ENCODE measurements around the gene MST1.
A peak's percentile ranks its signal among the peaks of the same experiment; 100 is the strongest.
"Not testable (repeated sequence)": the region's sequence is repeated elsewhere in the genome, so short reads cannot be mapped to it uniquely, and the experiment has no call there.

Gene MST1

GRCh38 chr3:49699281-49699979 lies 10.2 kb upstream of the MST1 start:
- TF ChIP-seq EZH2 (IDR thresholded peaks at IDR 0.05; ENCODE audit: borderline replicate concordance, low read length) = no peak
- TF ChIP-seq, protein P1, sequence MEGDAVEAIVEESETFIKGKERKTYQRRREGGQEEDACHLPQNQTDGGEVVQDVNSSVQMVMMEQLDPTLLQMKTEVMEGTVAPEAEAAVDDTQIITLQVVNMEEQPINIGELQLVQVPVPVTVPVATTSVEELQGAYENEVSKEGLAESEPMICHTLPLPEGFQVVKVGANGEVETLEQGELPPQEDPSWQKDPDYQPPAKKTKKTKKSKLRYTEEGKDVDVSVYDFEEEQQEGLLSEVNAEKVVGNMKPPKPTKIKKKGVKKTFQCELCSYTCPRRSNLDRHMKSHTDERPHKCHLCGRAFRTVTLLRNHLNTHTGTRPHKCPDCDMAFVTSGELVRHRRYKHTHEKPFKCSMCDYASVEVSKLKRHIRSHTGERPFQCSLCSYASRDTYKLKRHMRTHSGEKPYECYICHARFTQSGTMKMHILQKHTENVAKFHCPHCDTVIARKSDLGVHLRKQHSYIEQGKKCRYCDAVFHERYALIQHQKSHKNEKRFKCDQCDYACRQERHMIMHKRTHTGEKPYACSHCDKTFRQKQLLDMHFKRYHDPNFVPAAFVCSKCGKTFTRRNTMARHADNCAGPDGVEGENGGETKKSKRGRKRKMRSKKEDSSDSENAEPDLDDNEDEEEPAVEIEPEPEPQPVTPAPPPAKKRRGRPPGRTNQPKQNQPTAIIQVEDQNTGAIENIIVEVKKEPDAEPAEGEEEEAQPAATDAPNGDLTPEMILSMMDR (IDR thresholded peaks at IDR 0.05; ENCODE audit: low read length) = no peak
- Histone ChIP-seq H3K4me1 (ENCODE audit: insufficient read depth, low read length, severe bottlenecking) (no peaks in the 10 kb centered on the region), H3K4me3 (ENCODE audit: low read depth, low read length, poor library complexity, severe bottlenecking) (no peak overlapping the region), H3K9me2 (ENCODE audit: low read depth, low read length) (no peaks in the 10 kb centered on the region), H2AFZ (ENCODE audit: low read length) (no peak overlapping the region), H3K4me2 (ENCODE audit: low read length) (no peak overlapping the region), H3K9ac (ENCODE audit: low read length) (no peak overlapping the region), H3K79me2 (ENCODE audit: insufficient read depth, low read length) (no peaks in the 10 kb centered on the region), H3K27me3 (ENCODE audit: insufficient read depth, low read length) (no peaks in the 10 kb centered on the region), H3K36me3 (ENCODE audit: insufficient read depth, low read length) (no peaks in the 10 kb centered on the region), H4K20me1 (ENCODE audit: insufficient read depth, low read length) (no peaks in the 10 kb centered on the region), H3K9me3 (ENCODE audit: low read length) (no peaks in the 10 kb centered on the region), H3K27ac (ENCODE audit: low read depth, low read length, poor library complexity, severe bottlenecking) (no peak overlapping the region), H3F3A (ENCODE audit: insufficient read depth, low read length) (no peaks in the 10 kb centered on the region)

GRCh38 chr3:49695350-49696015 lies 6.2 kb upstream of the MST1 start:
- H4K20me1 ChIP-seq (ENCODE audit: insufficient read depth, low read length); H2AFZ ChIP-seq (ENCODE audit: low read length); H3K9me2 ChIP-seq (ENCODE audit: low read depth, low read length); H3K4me1 ChIP-seq (ENCODE audit: insufficient read depth, low read length, severe bottlenecking); H3K4me3 ChIP-seq (ENCODE audit: low read depth, low read length, poor library complexity, severe bottlenecking); H3K9ac ChIP-seq (ENCODE audit: low read length); H3F3A ChIP-seq (ENCODE audit: insufficient read depth, low read length); H3K4me2 ChIP-seq (ENCODE audit: low read length); H3K79me2 ChIP-seq (ENCODE audit: insufficient read depth, low read length); H3K27me3 ChIP-seq (ENCODE audit: insufficient read depth, low read length); H3K9me3 ChIP-seq (ENCODE audit: low read length); H3K36me3 ChIP-seq (ENCODE audit: insufficient read depth, low read length); H3K27ac ChIP-seq (ENCODE audit: low read depth, low read length, poor library complexity, severe bottlenecking): not testable (repeated sequence)

DNA sequence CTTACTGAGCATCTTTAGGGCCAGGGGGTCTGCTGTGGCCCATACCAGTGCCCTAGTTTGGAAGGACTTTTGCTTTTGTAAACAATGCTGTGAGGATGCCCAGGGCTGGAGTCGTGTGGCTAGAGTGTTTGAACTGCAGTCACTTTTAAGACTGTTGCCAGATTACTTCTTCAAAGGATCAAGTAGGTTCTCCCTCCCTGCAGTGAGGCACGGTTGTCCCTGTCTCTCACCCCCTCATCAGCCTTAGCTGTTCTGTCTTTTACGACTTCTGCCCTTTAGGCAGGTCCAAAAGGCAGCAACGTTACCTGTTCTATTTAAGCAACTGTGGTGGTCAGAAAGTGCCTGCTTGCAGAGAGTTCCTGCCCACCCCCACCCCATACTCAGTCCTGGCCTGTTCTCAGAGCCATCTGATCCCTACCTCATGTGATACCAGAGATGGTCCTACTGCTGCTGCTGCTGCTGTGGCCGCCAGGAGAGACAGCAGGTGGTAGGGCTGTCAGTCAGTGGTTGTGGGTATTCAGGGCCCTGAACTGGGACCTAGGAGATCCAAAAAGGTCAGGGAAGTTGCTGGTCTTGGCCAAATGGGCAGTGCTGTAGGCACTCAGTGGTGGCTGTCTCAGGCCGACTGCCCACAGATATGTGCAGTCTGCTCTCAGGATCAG lies 5.3 kb upstream of the MST1 start:
- H3K9ac ChIP-seq (ENCODE audit: low read length); H3K79me2 ChIP-seq (ENCODE audit: insufficient read depth, low read length); H3K4me3 ChIP-seq (ENCODE audit: low read depth, low read length, poor library complexity, severe bottlenecking); H2AFZ ChIP-seq (ENCODE audit: low read length); H3K9me3 ChIP-seq (ENCODE audit: low read length); H3K27me3 ChIP-seq (ENCODE audit: insufficient read depth, low read length); H3K4me2 ChIP-seq (ENCODE audit: low read length); H3K9me2 ChIP-seq (ENCODE audit: low read depth, low read length); H3F3A ChIP-seq (ENCODE audit: insufficient read depth, low read length); H3K36me3 ChIP-seq (ENCODE audit: insufficient read depth, low read length); H3K27ac ChIP-seq (ENCODE audit: low read depth, low read length, poor library complexity, severe bottlenecking); H4K20me1 ChIP-seq (ENCODE audit: insufficient read depth, low read length): not testable (repeated sequence)
- peaks cover 16% of the 10 kb centered on the region for H3K4me1 ChIP-seq (ENCODE audit: insufficient read depth, low read length, severe bottlenecking)

DNA sequence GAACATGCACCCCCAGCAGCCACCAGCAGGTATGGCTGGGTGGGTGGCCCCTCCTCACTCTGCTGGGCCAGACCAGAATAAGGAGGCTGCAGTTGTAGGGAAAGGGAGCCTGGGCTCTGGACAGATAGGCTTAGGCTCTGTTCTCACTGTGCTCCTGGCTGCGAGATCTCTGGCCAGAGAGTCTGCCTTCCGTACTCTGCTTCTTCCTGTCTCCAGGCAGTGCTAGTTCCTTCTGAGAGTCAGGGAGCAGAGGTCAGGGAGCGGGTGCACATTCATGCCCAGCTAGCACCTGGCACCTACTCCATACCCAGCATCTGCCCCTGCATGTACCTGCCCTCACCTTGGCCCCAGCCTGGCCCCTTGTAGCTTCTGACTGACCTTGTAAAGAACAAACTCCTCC lies 2.2 kb upstream of the MST1 start:
- H3K4me1 ChIP-seq (ENCODE audit: insufficient read depth, low read length, severe bottlenecking) = peaks cover 25% of the 10 kb centered on the region
- H3F3A ChIP-seq (ENCODE audit: insufficient read depth, low read length); H3K9me2 ChIP-seq (ENCODE audit: low read depth, low read length); H3K4me2 ChIP-seq (ENCODE audit: low read length); H3K27ac ChIP-seq (ENCODE audit: low read depth, low read length, poor library complexity, severe bottlenecking); H3K36me3 ChIP-seq (ENCODE audit: insufficient read depth, low read length); H3K79me2 ChIP-seq (ENCODE audit: insufficient read depth, low read length); H2AFZ ChIP-seq (ENCODE audit: low read length); H4K20me1 ChIP-seq (ENCODE audit: insufficient read depth, low read length); H3K4me3 ChIP-seq (ENCODE audit: low read depth, low read length, poor library complexity, severe bottlenecking); H3K9me3 ChIP-seq (ENCODE audit: low read length); H3K27me3 ChIP-seq (ENCODE audit: insufficient read depth, low read length); H3K9ac ChIP-seq (ENCODE audit: low read length): not testable (repeated sequence)

- peak overlapping the region; percentile 97; the same call in 1 of the 2 replicates for H3K4me2 ChIP-seq (ENCODE audit: low read length)
- not testable (repeated sequence) for H4K20me1 ChIP-seq (ENCODE audit: insufficient read depth, low read length); H3K9me3 ChIP-seq (ENCODE audit: low read length); H3K4me3 ChIP-seq (ENCODE audit: low read depth, low read length, poor library complexity, severe bottlenecking); H3K9me2 ChIP-seq (ENCODE audit: low read depth, low read length); H3K36me3 ChIP-seq (ENCODE audit: insufficient read depth, low read length); H2AFZ ChIP-seq (ENCODE audit: low read length); H3K27me3 ChIP-seq (ENCODE audit: insufficient read depth, low read length); H3K79me2 ChIP-seq (ENCODE audit: insufficient read depth, low read length); H3K9ac ChIP-seq (ENCODE audit: low read length); H3F3A ChIP-seq (ENCODE audit: insufficient read depth, low read length); H3K27ac ChIP-seq (ENCODE audit: low read depth, low read length, poor library complexity, severe bottlenecking)
- peaks cover 25% of the 10 kb centered on the region for H3K4me1 ChIP-seq (ENCODE audit: insufficient read depth, low read length, severe bottlenecking)
These were observed 1.6 kb upstream of the MST1 start for GRCh38 chr3:49690856-49691255.

GRCh38 chr3:49689908-49690624 lies 792 bp upstream of the MST1 start:
- peak overlapping the region; percentile 97 for H3K9ac ChIP-seq (ENCODE audit: low read length)
- H3K4me1 ChIP-seq (ENCODE audit: insufficient read depth, low read length, severe bottlenecking) = peaks cover 25% of the 10 kb centered on the region
- H3K4me3 ChIP-seq (ENCODE audit: low read depth, low read length, poor library complexity, severe bottlenecking) = peak overlapping the region; percentile 96
- H3F3A ChIP-seq (ENCODE audit: insufficient read depth, low read length); H4K20me1 ChIP-seq (ENCODE audit: insufficient read depth, low read length); H3K36me3 ChIP-seq (ENCODE audit: insufficient read depth, low read length); H3K27ac ChIP-seq (ENCODE audit: low read depth, low read length, poor library complexity, severe bottlenecking); H3K79me2 ChIP-seq (ENCODE audit: insufficient read depth, low read length); H3K27me3 ChIP-seq (ENCODE audit: insufficient read depth, low read length); H2AFZ ChIP-seq (ENCODE audit: low read length); H3K9me3 ChIP-seq (ENCODE audit: low read length); H3K9me2 ChIP-seq (ENCODE audit: low read depth, low read length): not testable (repeated sequence)
- H3K4me2 ChIP-seq (ENCODE audit: low read length) = peak overlapping the region; percentile 97
